SK-N-SH (cell line): ENCODE measurements around the gene MGA.

Experiments
- CTCF ChIP-seq: fragments of 200-600 bp; sonication (generic); IDR thresholded peaks from 2 replicates; pipeline ENCODE4 v1.6.1; 2017; ENCODE audit warnings: antibody characterized with exemption, mild to moderate bottlenecking, moderate library complexity
- EP300 ChIP-seq, 2 experiments: IDR thresholded peaks; 2 replicates each; pipeline versions ENCODE4 v1.4.0 to v1.6.1; 2012; ENCODE audit warnings: borderline replicate concordance in 1 of 2, low read depth in 1 of 2, low read length in 1 of 2
- RFX5 ChIP-seq: IDR thresholded peaks from 2 replicates; pipeline ENCODE4 v1.6.1; 2012; ENCODE audit warnings: mild to moderate bottlenecking, improper control_type of control experiment, low read length
- RXRA ChIP-seq: IDR thresholded peaks from 2 replicates; pipeline ENCODE4 v1.4.0; 2012; ENCODE audit warnings: low read depth, mild to moderate bottlenecking, borderline replicate concordance
- SMC3 ChIP-seq: IDR thresholded peaks from 2 replicates; pipeline ENCODE4 v1.6.1; 2012; ENCODE audit warnings: low read depth, low read length, improper control_type of control experiment
- YY1 ChIP-seq: IDR thresholded peaks from 2 replicates; pipeline ENCODE4 v1.4.0; 2012; ENCODE audit warnings: low read depth, mild to moderate bottlenecking
- ZBTB33 ChIP-seq: IDR thresholded peaks from 2 replicates; pipeline ENCODE4 v1.4.0; 2012; ENCODE audit warnings: low read depth, borderline replicate concordance

- TF ChIP-seq EP300 (IDR thresholded peaks at IDR 0.05; ENCODE audit: borderline replicate concordance in 1 of 2, low read depth in 1 of 2, low read length in 1 of 2) (no peak), SMC3 (no peak), CTCF (no peak), ZBTB33 (no peak), YY1 (no peak), RFX5 (no peak), RXRA (no peak)
Observed at GRCh38 chr15:41661518-41662225, 1.5 kb downstream of the MGA start.
